H1 (cell line): ENCODE results near the gene ATOH1. TPM values are rescaled to one million over a fixed set of nuclear protein-coding genes. Genes with fewer than 3 reads are reported as not detected.

Experiments used
- CTCF ChIA-PET: fragments of 300-600 bp; sonication (Branson Sonifier 250); formaldehyde crosslinking; loops from one replicate; lab custom pipeline; 2021; ENCODE audit not compliant: partially characterized antibody; lab: Charles Lee
- POLR2A ChIA-PET: fragments of 300-600 bp; sonication (Branson Sonifier 250); formaldehyde crosslinking; loops from one replicate; lab custom pipeline; 2021; ENCODE audit warnings: inconsistent platforms; ENCODE audit not compliant: partially characterized antibody; lab: Charles Lee
- DNase-seq, 2 experiments: peaks; one replicate each; pipeline versions ENCODE4 v3.0.0 to v3.0.0-alpha.2; 2010 to 2022; ENCODE audit warnings: low spot score in 2 of 2, low read depth in 1 of 2, mixed read lengths in 1 of 2
- FAIRE-seq: peaks from 2 replicates; lab custom pipeline; 2011; peaks lifted over from hg19 to GRCh38; lab: Jason Lieb, UNC
- H2AFZ ChIP-seq: 2 replicates; pipeline ENCODE4 v1.8.1; 2012; ENCODE audit warnings: low read length, inconsistent platforms
- H2AK5ac ChIP-seq: 2 replicates; pipeline ENCODE4 v1.6.1; 2013; ENCODE audit warnings: low read depth, low read length
- H2BK120ac ChIP-seq: replicated peaks from 2 replicates; pipeline ENCODE3; 2013; ENCODE audit warnings: low read depth, low read length, inconsistent platforms
- H2BK12ac ChIP-seq: 2 replicates; pipeline ENCODE4 v1.6.1; 2013; ENCODE audit warnings: low read depth, low read length
- H2BK15ac ChIP-seq: 2 replicates; pipeline ENCODE4 v1.6.1; 2013; ENCODE audit warnings: low read length
- H2BK20ac ChIP-seq: 2 replicates; pipeline ENCODE4 v1.6.1; 2013; ENCODE audit warnings: low read length
- H2BK5ac ChIP-seq: 2 replicates; pipeline ENCODE4 v1.6.1; 2013; ENCODE audit warnings: low read depth, low read length
- H3K14ac ChIP-seq: 2 replicates; pipeline ENCODE4 v1.6.1; 2013; ENCODE audit warnings: inconsistent platforms; ENCODE audit not compliant: insufficient read length
- H3K18ac ChIP-seq: 2 replicates; pipeline ENCODE4 v1.6.1; 2013; ENCODE audit warnings: low read length; ENCODE audit errors: extremely low read depth
- H3K23ac ChIP-seq: 2 replicates; pipeline ENCODE4 v1.6.1; 2013; ENCODE audit warnings: inconsistent platforms; ENCODE audit not compliant: insufficient read length
- H3K23me2 ChIP-seq: 2 replicates; pipeline ENCODE4 v1.6.1; 2013; ENCODE audit warnings: low read depth, low read length
- H3K27ac ChIP-seq: 2 replicates; pipeline ENCODE4 v1.6.1; 2011; ENCODE audit warnings: low read depth, low read length, inconsistent platforms
- H3K27me3 ChIP-seq, 4 experiments: replicated peaks in 1 of 4; 1 replicate in 1 of 4; 2 replicates in 3 of 4; pipeline versions ENCODE4 v1.6.1 to v1.8.1; 2011 to 2013; ENCODE audit warnings: low read length in 3 of 4, mild to moderate bottlenecking in 3 of 4, inconsistent platforms in 2 of 4, mixed read lengths in 2 of 4, moderate library complexity in 1 of 4; ENCODE audit not compliant: control insufficient read depth in 3 of 4, insufficient read depth in 3 of 4; ENCODE audit errors: extremely low read depth in 1 of 4
- H3K36me3 ChIP-seq, 4 experiments: 2 replicates each; pipeline versions ENCODE4 v1.6.1 to v1.8.1; 2011 to 2013; ENCODE audit warnings: mild to moderate bottlenecking in 4 of 4, low read length in 3 of 4, moderate library complexity in 2 of 4, control low read depth in 1 of 4, inconsistent platforms in 1 of 4; ENCODE audit not compliant: insufficient read depth in 4 of 4, control insufficient read depth in 2 of 4
- H3K4ac ChIP-seq: replicated peaks from 2 replicates; pipeline ENCODE3; 2013; ENCODE audit warnings: low read length, low read depth, mixed read lengths, inconsistent platforms; ENCODE audit not compliant: insufficient read length
- H3K4me1 ChIP-seq, 4 experiments: replicated peaks in 1 of 4; 1 replicate in 1 of 4; 2 replicates in 3 of 4; pipeline versions ENCODE4 v1.6.1 to v1.8.1; 2011 to 2013; ENCODE audit warnings: low read length in 3 of 4, inconsistent platforms in 2 of 4, mixed read lengths in 1 of 4; ENCODE audit not compliant: insufficient read depth in 4 of 4, control insufficient read depth in 3 of 4
- H3K4me2 ChIP-seq, 2 experiments: 2 replicates each; pipeline versions ENCODE4 v1.6.1 to v1.8.1; 2011 to 2013; ENCODE audit warnings: low read depth in 2 of 2, low read length in 2 of 2, control low read depth in 1 of 2, inconsistent platforms in 1 of 2, mild to moderate bottlenecking in 1 of 2; ENCODE audit not compliant: insufficient read depth in 1 of 2
- H3K4me3 ChIP-seq, 4 experiments: fragments of 200-600, 300-600 bp in 1 of 4; sonication (generic), shearing (Covaris generic), sonication (Bioruptor Twin) in 1 of 4; 2 replicates each; pipeline versions ENCODE4 v1.5.1 to v1.8.1; 2011 to 2016; ENCODE audit warnings: low read length in 4 of 4, low read depth in 3 of 4, control low read depth in 2 of 4, inconsistent platforms in 2 of 4, mild to moderate bottlenecking in 2 of 4, mixed read lengths in 1 of 4, moderate library complexity in 1 of 4; ENCODE audit not compliant: insufficient read depth in 2 of 4; ENCODE audit errors: extremely low read depth in 1 of 4
- H3K56ac ChIP-seq: replicated peaks from 2 replicates; pipeline ENCODE3; 2013; ENCODE audit warnings: low read depth, mild to moderate bottlenecking, mixed read lengths, low read length, inconsistent platforms; ENCODE audit not compliant: insufficient read length
- H3K79me1 ChIP-seq: 2 replicates; pipeline ENCODE4 v1.6.1; 2013; ENCODE audit warnings: low read depth, low read length, control low read depth
- H3K79me2 ChIP-seq, 2 experiments: 2 replicates each; pipeline versions ENCODE4 v1.6.1 to v1.8.1; 2012 to 2013; ENCODE audit warnings: low read length in 2 of 2, mild to moderate bottlenecking in 2 of 2, inconsistent platforms in 1 of 2; ENCODE audit not compliant: insufficient read depth in 2 of 2, control insufficient read depth in 1 of 2
- H3K9ac ChIP-seq, 4 experiments: replicated peaks in 1 of 4; 1 replicate in 1 of 4; 2 replicates in 3 of 4; pipeline versions ENCODE4 v1.6.1 to v1.8.1; 2011 to 2013; ENCODE audit warnings: low read depth in 3 of 4, low read length in 3 of 4, control low read depth in 2 of 4, mild to moderate bottlenecking in 2 of 4, moderate library complexity in 2 of 4, inconsistent platforms in 1 of 4; ENCODE audit errors: extremely low read depth in 1 of 4
- H3K9me3 ChIP-seq, 2 experiments: 2 replicates each; pipeline versions ENCODE4 v1.6.1 to v1.8.1; 2012 to 2013; ENCODE audit warnings: mild to moderate bottlenecking in 2 of 2, moderate library complexity in 2 of 2, control low read depth in 1 of 2, inconsistent platforms in 1 of 2, low read depth in 1 of 2, low read length in 1 of 2, mixed read lengths in 1 of 2; ENCODE audit not compliant: insufficient read depth in 2 of 2
- H4K20me1 ChIP-seq, 2 experiments: replicated peaks in 1 of 2; 2 replicates each; pipeline versions ENCODE3 to v1.8.1; 2011 to 2013; ENCODE audit warnings: inconsistent platforms in 2 of 2, low read length in 2 of 2, mild to moderate bottlenecking in 1 of 2; ENCODE audit not compliant: insufficient read depth in 2 of 2, control insufficient read depth in 1 of 2
- H4K5ac ChIP-seq: 2 replicates; pipeline ENCODE4 v1.6.1; 2013; ENCODE audit warnings: low read length, low read depth, mixed read lengths, inconsistent platforms; ENCODE audit not compliant: insufficient read length
- H4K8ac ChIP-seq: 2 replicates; pipeline ENCODE4 v1.8.0; 2013; ENCODE audit warnings: mild to moderate bottlenecking, moderate library complexity, low read length, inconsistent platforms; ENCODE audit not compliant: insufficient read depth; ENCODE audit errors: extremely low read depth
- H4K91ac ChIP-seq: replicated peaks from 2 replicates; pipeline ENCODE3; 2013; ENCODE audit warnings: low read length, mixed read lengths, inconsistent platforms; ENCODE audit not compliant: insufficient read length
- KDM5A ChIP-seq: fragments of 200-600 bp; IDR thresholded peaks from 2 replicates; pipeline ENCODE4 v1.7.1; 2012; ENCODE audit warnings: mild to moderate bottlenecking, low read length, inconsistent platforms, mixed read lengths
- MAFK ChIP-seq: IDR thresholded peaks from 2 replicates; pipeline ENCODE4 v1.6.1; 2012; ENCODE audit warnings: low read depth, mild to moderate bottlenecking, improper control_type of control experiment, low read length
- POLR2A ChIP-seq, 2 experiments: IDR thresholded peaks; 1 replicate in 1 of 2; 2 replicates in 1 of 2; pipeline ENCODE4 v1.6.1; 2011; ENCODE audit warnings: low read depth in 2 of 2, low read length in 2 of 2, mild to moderate bottlenecking in 2 of 2; ENCODE audit errors: control extremely low read depth in 1 of 2
- RAD21 ChIP-seq, 2 experiments: IDR thresholded peaks in 1 of 2; conservative IDR thresholded peaks in 1 of 2; 2 replicates each; pipeline ENCODE4 v1.6.1; 2011; ENCODE audit warnings: low read depth in 2 of 2, low read length in 2 of 2, improper control_type of control experiment in 1 of 2, inconsistent platforms in 1 of 2, mild to moderate bottlenecking in 1 of 2, moderate library complexity in 1 of 2
- SIRT6 ChIP-seq: IDR thresholded peaks from one replicate; pipeline ENCODE4 v1.7.1; 2012; ENCODE audit warnings: low read length, inconsistent platforms
- SP4 ChIP-seq: IDR thresholded peaks from 2 replicates; pipeline ENCODE4 v1.6.1; 2012; ENCODE audit warnings: low read length, inconsistent platforms
- TAF7 ChIP-seq: optimal IDR thresholded peaks from 2 replicates; pipeline ENCODE3; 2011; ENCODE audit warnings: low read depth, mild to moderate bottlenecking, inconsistent platforms, low read length, moderate library complexity, borderline replicate concordance
- WGBS, 2 experiments: shearing (Covaris generic) in 1 of 2; methylation state at CpG; one replicate each; pipeline versions ENCODE4 v1.1.6 to v1.1.7; 2013 to 2015; ENCODE audit warnings: low lambda C conversion rate in 2 of 2, mixed read lengths in 2 of 2, inconsistent platforms in 1 of 2, low coverage in 1 of 2, missing lambda C conversion rate in 1 of 2; ENCODE audit not compliant: insufficient replicate concordance in 2 of 2, insufficient coverage in 1 of 2, insufficient read length in 1 of 2; ENCODE audit errors: extremely low coverage in 1 of 2, missing lambda C conversion rate in 1 of 2; 5-methylcytosine and 5-hydroxymethylcytosine counted together
- long read RNA-seq, 2 experiments: library from RNA in 1 of 2; library from capped mRNA in 1 of 2; stranded (forward); transcript quantifications; one replicate each; pipeline ENCODE4 v2.0.0, GENCODE V29; 2021; ENCODE audit warnings: inconsistent platforms in 1 of 2
- polyA minus RNA-seq, 3 experiments: library from RNA; depleted of rRNA, polyadenylated mRNA; stranded (reverse); fragments of >200 nt; gene quantifications; 1 replicate in 2 of 3; 2 replicates in 1 of 3; pipeline ENCODE4 v1.2.3, GENCODE V29; 2011
- polyA plus RNA-seq, 7 experiments: library from polyadenylated mRNA; depleted of rRNA in 3 of 7; stranded (reverse) in 5 of 7; unstranded in 2 of 7; fragments of >200 nt in 5 of 7; fragments of 200-250 nt in 2 of 7; gene quantifications; 1 replicate in 5 of 7; 2 replicates in 1 of 7; 4 replicates in 1 of 7; pipeline versions ENCODE4 v1.2.1 to v1.2.3, GENCODE V29; 2011 to 2013; ENCODE audit warnings: missing spikeins in 2 of 7, mixed read lengths in 2 of 7
- total RNA-seq: library from RNA; stranded (reverse); fragmentation: NEBNext Ultra II Directional; extraction: Animal tissue kit (Norgen Biotek cat#: 25700); gene quantifications from 2 replicates; pipeline ENCODE4 v1.2.1, GENCODE V29; 2021
- TF ChIP-seq, protein P1 (sequence below): IDR thresholded peaks from 2 replicates; pipeline ENCODE4 v1.6.1; 2012; ENCODE audit warnings: low read length, inconsistent platforms

ATOH1 gene
- total RNA-seq: 0.61 and 0.76 TPM in 2 replicates
- polyA plus RNA-seq (2011; rRNA removed): 0.12 and 0.28 TPM in 2 replicates
- polyA plus RNA-seq (2011; cell fraction: cytosol; rRNA removed): 0.23 TPM
- polyA plus RNA-seq (2011; cell fraction: nucleus; rRNA removed): 0.34 TPM
- polyA plus RNA-seq (2012, experiment 1 of 2): 0.14 to 0.31 TPM (median 0.19 TPM) in 4 replicates
- polyA plus RNA-seq (2012, experiment 2 of 2): 0.31 TPM
- 0.55 TPM for polyA plus RNA-seq (2013, experiment 1 of 2)
- polyA plus RNA-seq (2013, experiment 2 of 2): 0.52 TPM
- 0.15 and 0.16 TPM in 2 replicates for polyA minus RNA-seq (2011; rRNA and poly(A)+ RNA removed)
- not detected for polyA minus RNA-seq (2011; cell fraction: cytosol; rRNA and poly(A)+ RNA removed)
- 0.70 TPM for polyA minus RNA-seq (2011; cell fraction: nucleus; rRNA and poly(A)+ RNA removed)
- long read RNA-seq, experiment 1, partial matches to known transcripts: 0 of 2 reads
- long read RNA-seq, experiment 1, other reads (novel, unspliced or antisense): 0 of 2 reads
- long read RNA-seq, experiment 2: 0 reads

DNA sequence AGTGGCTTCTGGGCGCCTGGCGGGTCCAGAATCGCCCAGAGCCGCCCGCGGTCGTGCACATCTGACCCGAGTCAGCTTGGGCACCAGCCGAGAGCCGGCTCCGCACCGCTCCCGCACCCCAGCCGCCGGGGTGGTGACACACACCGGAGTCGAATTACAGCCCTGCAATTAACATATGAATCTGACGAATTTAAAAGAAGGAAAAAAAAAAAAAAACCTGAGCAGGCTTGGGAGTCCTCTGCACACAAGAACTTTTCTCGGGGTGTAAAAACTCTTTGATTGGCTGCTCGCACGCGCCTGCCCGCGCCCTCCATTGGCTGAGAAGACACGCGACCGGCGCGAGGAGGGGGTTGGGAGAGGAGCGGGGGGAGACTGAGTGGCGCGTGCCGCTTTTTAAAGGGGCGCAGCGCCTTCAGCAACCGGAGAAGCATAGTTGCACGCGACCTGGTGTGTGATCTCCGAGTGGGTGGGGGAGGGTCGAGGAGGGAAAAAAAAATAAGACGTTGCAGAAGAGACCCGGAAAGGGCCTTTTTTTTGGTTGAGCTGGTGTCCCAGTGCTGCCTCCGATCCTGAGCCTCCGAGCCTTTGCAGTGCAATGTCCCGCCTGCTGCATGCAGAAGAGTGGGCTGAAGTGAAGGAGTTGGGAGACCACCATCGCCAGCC, at the start of gene ATOH1:
TSS of gene ATOH1 (plus strand) at position 422 of the 663 bp plus-strand sequence. CDS start at position 596, 174 bp downstream.
- Histone ChIP-seq H3K23ac (no peak within 1 kb of the TSS), H3K4me3 (peak within 1 kb of the TSS; percentile 49 to 62 (median 53)), H2AFZ (no peak within 1 kb of the TSS; the same call in 1 of the 2 replicates), H2BK12ac (peak within 1 kb of the TSS; percentile 85), H3K56ac (no peak within 1 kb of the TSS), H3K27ac (no peak within 1 kb of the TSS), H2AK5ac (no peak within 1 kb of the TSS), H4K8ac (no peak within 1 kb of the TSS; the same call in 1 of the 2 replicates), H3K4me1 (peaks cover 8 to 17% (median 14%) of the 10 kb centered on the region in 4 experiments; a peak in 6 of 7 replicates), H2BK120ac (no peak within 1 kb of the TSS), H3K23me2 (peaks cover 26% of the 10 kb centered on the region), H3K79me1 (no peaks in the 10 kb centered on the region), H3K4me2 (peak within 1 kb of the TSS; percentile 85 to 94), H4K20me1 (peaks cover 3 to 4% of the 10 kb centered on the region in 2 experiments), H3K4ac (no peak within 1 kb of the TSS), H3K18ac (peak within 1 kb of the TSS; percentile 24; the same call in 1 of the 2 replicates), H3K36me3 (no peaks in the 10 kb centered on the region), H4K5ac (peak within 1 kb of the TSS; percentile 11), H2BK15ac (no peak within 1 kb of the TSS), H3K79me2 (no peaks in the 10 kb centered on the region), H3K27me3 (peaks cover 37 to 65% (median 50%) of the 10 kb centered on the region in 4 experiments), H3K14ac (no peak within 1 kb of the TSS), H4K91ac (no peak within 1 kb of the TSS), H2BK20ac (peak within 1 kb of the TSS; percentile 82; the same call in 1 of the 2 replicates), H3K9me3 (no peaks in the 10 kb centered on the region), H2BK5ac (peak within 1 kb of the TSS; percentile 45; the same call in 1 of the 2 replicates), H3K9ac (no peak within 1 kb of the TSS; a peak in 1 of 7 replicates)
- ChIA-PET CTCF (interaction anchor here (0.8 to 1.0 kb wide), 2 partner anchors 29 to 39 kb away, joined by 3 to 7 read pairs; no protein-coding TSS in a partner anchor), POLR2A (interaction anchor here (0.7 to 2.4 kb wide), 5 partner anchors 10 to 379 kb away, joined by 3 to 7 read pairs (median 3); no protein-coding TSS in a partner anchor)
- 1% methylated on average over 39 of the region's 46 CpGs; no CpG with 5 or more reads in 1 of the 2 experiments for WGBS, 2 experiments
- peak; percentile 13 for FAIRE-seq
- peak; percentile 84 for DNase-seq
- no peak for TF ChIP-seq SIRT6
- TF ChIP-seq SP4: no peak
- TF ChIP-seq KDM5A: no peak
- TF ChIP-seq, protein P1, sequence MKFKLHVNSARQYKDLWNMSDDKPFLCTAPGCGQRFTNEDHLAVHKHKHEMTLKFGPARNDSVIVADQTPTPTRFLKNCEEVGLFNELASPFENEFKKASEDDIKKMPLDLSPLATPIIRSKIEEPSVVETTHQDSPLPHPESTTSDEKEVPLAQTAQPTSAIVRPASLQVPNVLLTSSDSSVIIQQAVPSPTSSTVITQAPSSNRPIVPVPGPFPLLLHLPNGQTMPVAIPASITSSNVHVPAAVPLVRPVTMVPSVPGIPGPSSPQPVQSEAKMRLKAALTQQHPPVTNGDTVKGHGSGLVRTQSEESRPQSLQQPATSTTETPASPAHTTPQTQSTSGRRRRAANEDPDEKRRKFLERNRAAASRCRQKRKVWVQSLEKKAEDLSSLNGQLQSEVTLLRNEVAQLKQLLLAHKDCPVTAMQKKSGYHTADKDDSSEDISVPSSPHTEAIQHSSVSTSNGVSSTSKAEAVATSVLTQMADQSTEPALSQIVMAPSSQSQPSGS: no peak
- no peak for TF ChIP-seq TAF7
- TF ChIP-seq MAFK: peak; percentile 63; the same call in 1 of the 2 replicates
- no peak for TF ChIP-seq RAD21 (IDR thresholded peaks at IDR 0.05 in 1 of 2, conservative IDR thresholded peaks at IDR 0.05 in 1 of 2; ENCODE audit: low read depth in 2 of 2, low read length in 2 of 2)
- TF ChIP-seq POLR2A (IDR thresholded peaks at IDR 0.05; ENCODE audit: control extremely low read depth in 1 of 2, low read depth in 2 of 2, low read length in 2 of 2): no peak
